Fibroblast of mammary gland (primary cell): ENCODE results near the gene ACOX3.

Source experiments
- DNase-seq: peaks from one replicate; pipeline ENCODE4 v3.0.0-alpha.2; 2010; ENCODE audit warnings: low read depth
- H3K4me3 ChIP-seq: 2 replicates; pipeline ENCODE4 v1.5.1; 2011; ENCODE audit warnings: low read depth, mild to moderate bottlenecking, low read length, moderate library complexity; ENCODE audit not compliant: control insufficient read depth
- CTCF ChIP-seq: conservative IDR thresholded peaks from 2 replicates; pipeline ENCODE4 v1.5.1; 2011; ENCODE audit warnings: low read depth, low read length, inconsistent platforms; ENCODE audit not compliant: control insufficient read depth, insufficient read depth

Gene ACOX3

GRCh38 chr4:8435656-8436121, 4.8 kb downstream of the ACOX3 start:
- no peak for TF ChIP-seq CTCF
- H3K4me3 ChIP-seq: peak overlapping the region; percentile 43
- no peak for DNase-seq

GRCh38 chr4:8434251-8435073, 6.1 kb downstream of the ACOX3 start:
- no peak for DNase-seq
- TF ChIP-seq CTCF: no peak
- H3K4me3 ChIP-seq: no peak overlapping the region

GRCh38 chr4:8433136-8433535, 7.4 kb downstream of the ACOX3 start:
- no peak for DNase-seq
- TF ChIP-seq CTCF: no peak
- no peak overlapping the region for H3K4me3 ChIP-seq

GRCh38 chr4:8431553-8431952, 9.0 kb downstream of the ACOX3 start:
- DNase-seq: no peak
- no peak overlapping the region for H3K4me3 ChIP-seq
- TF ChIP-seq CTCF: no peak

- TF ChIP-seq CTCF: peak; percentile 47
- peak overlapping the region; percentile 72 for H3K4me3 ChIP-seq
- DNase-seq: peak; percentile 76
Measured at GRCh38 chr4:8428288-8429097, 12.0 kb downstream of the ACOX3 start.

GRCh38 chr4:8427761-8428287, 12.7 kb downstream of the ACOX3 start:
- peak; percentile 42 for DNase-seq
- TF ChIP-seq CTCF: no peak

More at GRCh38 chr4:8427761-8428287, 12.7 kb downstream of the ACOX3 start:
- peak overlapping the region; percentile 72 for H3K4me3 ChIP-seq
